MCF 10A (cell line): ENCODE data around the gene PALM. TPM values are rescaled to one million over a fixed set of nuclear protein-coding genes. Genes with fewer than 3 reads are reported as not detected.

ENCODE experiments used
- BruUV-seq: library from RNA; stranded (reverse); fragments of 400-500 nt; replicated peaks from 2 replicates; lab custom pipeline; 2021; lab: Mats Ljungman, UMichigan
- CTCF ChIA-PET: fragments of 300-600 bp; sonication (Branson Sonifier 250); formaldehyde crosslinking; extraction: SDS; loops from one replicate; lab custom pipeline; 2021; ENCODE audit warnings: antibody characterized with exemption, inconsistent platforms; lab: Yijun Ruan, JAX
- POLR2A ChIA-PET: fragments of 300-600, 350-650 bp; sonication (Branson Sonifier 250); formaldehyde crosslinking; extraction: SDS; loops from one replicate; lab custom pipeline; 2020; ENCODE audit warnings: antibody characterized with exemption, inconsistent platforms; lab: Yijun Ruan, JAX
- DNase-seq: peaks from one replicate; pipeline ENCODE4 v3.0.0-alpha.2; 2018; ENCODE audit not compliant: unreplicated experiment
- H3K27ac Mint-ChIP-seq: one replicate; pipeline ENCODE4 v1.8.0; 2022; ENCODE audit warnings: mild to moderate bottlenecking, low read depth, mixed read lengths; ENCODE audit not compliant: unreplicated experiment
- H3K27me3 Mint-ChIP-seq: one replicate; pipeline ENCODE4 v1.8.0; 2022; ENCODE audit warnings: mixed read lengths; ENCODE audit not compliant: insufficient read depth, unreplicated experiment
- H3K36me3 Mint-ChIP-seq: one replicate; pipeline ENCODE4 v1.8.0; 2022; ENCODE audit warnings: mild to moderate bottlenecking, moderate library complexity, mixed read lengths; ENCODE audit not compliant: insufficient read depth, unreplicated experiment
- H3K4me1 Mint-ChIP-seq: one replicate; pipeline ENCODE4 v1.8.0; 2022; ENCODE audit warnings: mixed read lengths; ENCODE audit not compliant: insufficient read depth, unreplicated experiment
- H3K4me3 Mint-ChIP-seq: one replicate; pipeline ENCODE4 v1.8.0; 2022; ENCODE audit warnings: mild to moderate bottlenecking, moderate library complexity, mixed read lengths; ENCODE audit not compliant: unreplicated experiment
- H3K9me3 Mint-ChIP-seq: one replicate; pipeline ENCODE4 v1.8.0; 2022; ENCODE audit warnings: mixed read lengths; ENCODE audit not compliant: unreplicated experiment
- CTCF ChIP-seq: fragments of 200-600 bp; IDR thresholded peaks from one replicate; pipeline ENCODE4 v1.8.0; 2022; ENCODE audit warnings: antibody characterized with exemption, mild to moderate bottlenecking; ENCODE audit not compliant: unreplicated experiment
- intact Hi-C: fragments of 100-400 bp; cut with micrococcal nuclease; formaldehyde crosslinking; loops from 2 replicates; pipeline ENCODE4 v1.14.1; 2022
- total RNA-seq: library from RNA; stranded (reverse); gene quantifications from 2 replicates; pipeline ENCODE4 v1.2.3, GENCODE V29; 2022

PALM gene
- total RNA-seq, 1 experiment from 2014 or later: 0.44 TPM

- no TSS peak for BruUV-seq
- H3K4me3 Mint-ChIP-seq: no peak overlapping the region
- no peak overlapping the region for H3K27ac Mint-ChIP-seq
- POLR2A ChIA-PET: interaction anchor here (0.7 kb wide), 1 partner anchor 40 kb away, joined by 3 read pairs; no protein-coding TSS in a partner anchor
- peaks cover 5% of the 10 kb centered on the region for H3K4me1 Mint-ChIP-seq
- no peak for DNase-seq
- no peaks in the 10 kb centered on the region for H3K9me3 Mint-ChIP-seq
- H3K27me3 Mint-ChIP-seq: no peaks in the 10 kb centered on the region
- H3K36me3 Mint-ChIP-seq: peaks cover 55% of the 10 kb centered on the region
- intact Hi-C loops: no loop called here
- CTCF ChIA-PET: interaction anchor here (1.5 kb wide), 1 partner anchor 13 kb away, joined by 9 read pairs; no protein-coding TSS in a partner anchor
- no peak for TF ChIP-seq CTCF
Measured at GRCh38 chr19:756821-757688, 48.3 kb downstream of the PALM start.

- Mint-ChIP-seq H3K27ac (no peak overlapping the region), H3K4me3 (no peak overlapping the region), H3K9me3 (no peaks in the 10 kb centered on the region), H3K27me3 (no peaks in the 10 kb centered on the region), H3K36me3 (peaks cover 52% of the 10 kb centered on the region), H3K4me1 (peaks cover 1% of the 10 kb centered on the region)
- no TSS peak for BruUV-seq
- ChIA-PET POLR2A (interaction anchor here (0.7 kb wide), 1 partner anchor 39 kb away, joined by 3 read pairs; no protein-coding TSS in a partner anchor), CTCF (interaction anchor here (1.5 kb wide), 1 partner anchor 12 kb away, joined by 9 read pairs; no protein-coding TSS in a partner anchor)
- TF ChIP-seq CTCF: no peak
- intact Hi-C loops: no loop called here
- DNase-seq: no peak
Measured at GRCh38 chr19:757811-758668, 49.3 kb downstream of the PALM start.

- H3K36me3 Mint-ChIP-seq: peaks cover 46% of the 10 kb centered on the region
- BruUV-seq: no TSS peak
- no peaks in the 10 kb centered on the region for H3K4me1 Mint-ChIP-seq
- no peak overlapping the region for H3K4me3 Mint-ChIP-seq
- intact Hi-C loops: no loop called here
- no peak for DNase-seq
- H3K9me3 Mint-ChIP-seq: no peaks in the 10 kb centered on the region
- no peak for TF ChIP-seq CTCF
- ChIA-PET POLR2A (interaction anchor here (1.0 kb wide), 1 partner anchor 10 kb away, joined by 4 read pairs; no protein-coding TSS in a partner anchor), CTCF (no interaction called here)
- H3K27ac Mint-ChIP-seq: no peak overlapping the region
- H3K27me3 Mint-ChIP-seq: no peaks in the 10 kb centered on the region
Measured at GRCh38 chr19:763181-763580, 54.4 kb downstream of the PALM start.
